HL-60 (cell line): Measurements from ENCODE around the gene RELT.

Experiments used
- DNase-seq, 2 experiments: peaks; one replicate each; pipeline ENCODE4 v3.0.0-alpha.2; 2010 to 2020; ENCODE audit warnings: low read depth in 1 of 2, low spot score in 1 of 2
- H3K27ac ChIP-seq: fragments of 250-450 bp; sonication (Bioruptor Pico); replicated peaks from 2 replicates; pipeline ENCODE4 v1.5.1; 2020; ENCODE audit warnings: mild to moderate bottlenecking, moderate library complexity
- H3K27me3 ChIP-seq: fragments of 250-450 bp; sonication (Bioruptor Pico); 2 replicates; pipeline ENCODE4 v1.5.1; 2021; ENCODE audit warnings: mild to moderate bottlenecking, moderate library complexity; ENCODE audit not compliant: insufficient read depth, poor library complexity, severe bottlenecking
- H3K4me3 ChIP-seq: replicated peaks from 2 replicates; pipeline ENCODE4 v1.5.1; 2011; ENCODE audit warnings: mild to moderate bottlenecking, control low read depth, low read length; ENCODE audit not compliant: insufficient read depth
- GABPA ChIP-seq: IDR thresholded peaks from 2 replicates; pipeline ENCODE4 v1.6.1; 2012; ENCODE audit warnings: low read depth
- POLR2AphosphoS5 ChIP-seq: IDR thresholded peaks from 2 replicates; pipeline ENCODE4 v1.6.1; 2012; ENCODE audit warnings: low read depth
- SPI1 ChIP-seq: IDR thresholded peaks from 2 replicates; pipeline ENCODE4 v1.6.1; 2012; ENCODE audit warnings: low read depth, mild to moderate bottlenecking, borderline replicate concordance
- TF ChIP-seq, protein P1 (sequence below): IDR thresholded peaks from one replicate; pipeline ENCODE4 v1.5.1; 2011; ENCODE audit warnings: low read length, control low read depth, inconsistent platforms; ENCODE audit not compliant: insufficient read depth
- TF ChIP-seq, protein P2 (sequence below): IDR thresholded peaks from 2 replicates; pipeline ENCODE4 v1.6.1; 2012; ENCODE audit warnings: low read depth; ENCODE audit not compliant: insufficient replicate concordance

The RELT gene

DNA sequence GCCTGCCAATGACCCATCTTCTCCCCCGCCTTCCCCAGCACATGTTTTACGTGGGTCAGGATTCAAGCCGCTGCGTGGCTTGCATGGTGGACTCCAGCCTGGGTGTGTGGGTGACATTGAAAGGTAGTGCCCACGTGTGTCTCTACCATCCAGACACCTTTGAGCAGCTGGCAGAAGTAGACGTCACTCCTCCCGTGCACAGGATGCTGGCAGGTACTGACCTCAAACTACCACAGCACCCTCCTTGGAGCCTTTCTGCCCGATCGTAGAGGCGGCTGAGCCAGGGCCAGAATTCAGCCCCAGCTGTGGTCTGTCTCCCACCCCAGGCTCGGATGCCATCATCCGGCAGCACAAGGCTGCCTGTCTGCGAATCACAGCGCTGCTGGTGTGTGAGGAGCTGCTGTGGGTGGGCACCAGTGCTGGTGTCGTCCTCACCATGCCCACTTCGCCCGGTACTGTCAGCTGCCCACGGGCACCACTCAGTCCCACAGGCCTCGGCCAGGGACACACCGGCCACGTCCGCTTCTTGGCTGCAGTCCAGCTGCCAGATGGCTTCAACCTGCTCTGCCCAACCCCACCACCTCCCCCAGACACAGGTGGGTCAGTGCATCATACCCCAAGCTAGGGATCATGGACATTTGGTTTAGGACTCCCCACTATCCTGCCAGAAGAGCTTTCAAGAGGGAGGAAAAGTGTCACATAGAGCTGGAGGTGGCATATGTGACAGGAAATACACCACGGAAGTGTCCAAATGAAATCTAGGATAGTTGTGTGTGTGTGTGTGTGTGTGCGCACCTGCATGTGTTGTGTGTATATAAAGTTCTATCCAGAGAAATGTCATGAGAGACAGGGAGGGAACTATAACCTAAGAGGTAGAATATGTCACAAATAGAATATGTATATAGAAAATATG, 10.6 kb upstream of the RELT start:
- no peak for DNase-seq
- Histone ChIP-seq H3K27me3 (no peaks in the 10 kb centered on the region), H3K4me3 (no peak overlapping the region), H3K27ac (no peak overlapping the region)
- TF ChIP-seq, protein P1, sequence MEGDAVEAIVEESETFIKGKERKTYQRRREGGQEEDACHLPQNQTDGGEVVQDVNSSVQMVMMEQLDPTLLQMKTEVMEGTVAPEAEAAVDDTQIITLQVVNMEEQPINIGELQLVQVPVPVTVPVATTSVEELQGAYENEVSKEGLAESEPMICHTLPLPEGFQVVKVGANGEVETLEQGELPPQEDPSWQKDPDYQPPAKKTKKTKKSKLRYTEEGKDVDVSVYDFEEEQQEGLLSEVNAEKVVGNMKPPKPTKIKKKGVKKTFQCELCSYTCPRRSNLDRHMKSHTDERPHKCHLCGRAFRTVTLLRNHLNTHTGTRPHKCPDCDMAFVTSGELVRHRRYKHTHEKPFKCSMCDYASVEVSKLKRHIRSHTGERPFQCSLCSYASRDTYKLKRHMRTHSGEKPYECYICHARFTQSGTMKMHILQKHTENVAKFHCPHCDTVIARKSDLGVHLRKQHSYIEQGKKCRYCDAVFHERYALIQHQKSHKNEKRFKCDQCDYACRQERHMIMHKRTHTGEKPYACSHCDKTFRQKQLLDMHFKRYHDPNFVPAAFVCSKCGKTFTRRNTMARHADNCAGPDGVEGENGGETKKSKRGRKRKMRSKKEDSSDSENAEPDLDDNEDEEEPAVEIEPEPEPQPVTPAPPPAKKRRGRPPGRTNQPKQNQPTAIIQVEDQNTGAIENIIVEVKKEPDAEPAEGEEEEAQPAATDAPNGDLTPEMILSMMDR = no peak
- TF ChIP-seq, protein P2, sequence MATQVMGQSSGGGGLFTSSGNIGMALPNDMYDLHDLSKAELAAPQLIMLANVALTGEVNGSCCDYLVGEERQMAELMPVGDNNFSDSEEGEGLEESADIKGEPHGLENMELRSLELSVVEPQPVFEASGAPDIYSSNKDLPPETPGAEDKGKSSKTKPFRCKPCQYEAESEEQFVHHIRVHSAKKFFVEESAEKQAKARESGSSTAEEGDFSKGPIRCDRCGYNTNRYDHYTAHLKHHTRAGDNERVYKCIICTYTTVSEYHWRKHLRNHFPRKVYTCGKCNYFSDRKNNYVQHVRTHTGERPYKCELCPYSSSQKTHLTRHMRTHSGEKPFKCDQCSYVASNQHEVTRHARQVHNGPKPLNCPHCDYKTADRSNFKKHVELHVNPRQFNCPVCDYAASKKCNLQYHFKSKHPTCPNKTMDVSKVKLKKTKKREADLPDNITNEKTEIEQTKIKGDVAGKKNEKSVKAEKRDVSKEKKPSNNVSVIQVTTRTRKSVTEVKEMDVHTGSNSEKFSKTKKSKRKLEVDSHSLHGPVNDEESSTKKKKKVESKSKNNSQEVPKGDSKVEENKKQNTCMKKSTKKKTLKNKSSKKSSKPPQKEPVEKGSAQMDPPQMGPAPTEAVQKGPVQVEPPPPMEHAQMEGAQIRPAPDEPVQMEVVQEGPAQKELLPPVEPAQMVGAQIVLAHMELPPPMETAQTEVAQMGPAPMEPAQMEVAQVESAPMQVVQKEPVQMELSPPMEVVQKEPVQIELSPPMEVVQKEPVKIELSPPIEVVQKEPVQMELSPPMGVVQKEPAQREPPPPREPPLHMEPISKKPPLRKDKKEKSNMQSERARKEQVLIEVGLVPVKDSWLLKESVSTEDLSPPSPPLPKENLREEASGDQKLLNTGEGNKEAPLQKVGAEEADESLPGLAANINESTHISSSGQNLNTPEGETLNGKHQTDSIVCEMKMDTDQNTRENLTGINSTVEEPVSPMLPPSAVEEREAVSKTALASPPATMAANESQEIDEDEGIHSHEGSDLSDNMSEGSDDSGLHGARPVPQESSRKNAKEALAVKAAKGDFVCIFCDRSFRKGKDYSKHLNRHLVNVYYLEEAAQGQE = no peak
- TF ChIP-seq POLR2AphosphoS5 (no peak), GABPA (no peak), SPI1 (no peak)

DNA sequence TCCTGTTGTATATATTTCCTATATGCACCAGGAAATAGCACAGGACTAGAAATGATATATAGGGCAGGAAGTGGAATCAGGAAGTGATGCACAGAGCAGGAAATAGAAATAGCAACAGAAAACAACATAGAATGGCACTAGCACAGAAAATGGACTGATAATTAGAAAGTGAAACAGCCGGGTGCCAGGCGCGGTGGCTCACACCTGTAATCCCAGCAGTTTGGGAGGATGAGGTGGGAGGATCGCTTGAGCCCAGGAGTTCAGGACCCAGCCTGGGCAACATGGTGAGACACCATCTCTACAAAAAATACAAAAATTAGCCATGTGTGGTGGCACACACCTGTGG, 10.0 kb upstream of the RELT start:
- H3K4me3 ChIP-seq = no peak overlapping the region
- H3K27ac ChIP-seq = no peak overlapping the region
- H3K27me3 ChIP-seq = no peaks in the 10 kb centered on the region
- no peak for DNase-seq
- TF ChIP-seq, protein P1 = no peak
- TF ChIP-seq SPI1 = peak; percentile 52; the same call in 1 of the 2 replicates

DNA sequence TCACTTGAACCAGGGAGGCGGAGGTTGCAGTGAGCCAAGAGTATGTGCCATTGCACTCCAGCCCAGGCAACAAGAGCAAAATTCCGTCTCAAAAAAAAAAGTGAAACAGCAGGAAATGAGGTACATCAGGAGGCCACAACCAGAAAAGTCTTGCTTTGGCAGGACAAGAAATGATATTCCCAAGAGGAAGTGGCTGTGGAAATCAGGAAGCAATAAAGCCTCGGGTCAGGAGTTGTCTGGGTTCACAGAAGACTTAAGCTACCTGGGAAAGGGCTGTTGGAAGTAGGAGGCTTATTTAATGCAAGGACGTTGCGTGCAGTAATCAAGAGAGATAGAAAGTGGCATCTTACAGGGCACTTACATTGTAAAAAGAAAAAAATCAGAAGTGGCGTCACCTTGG, 9.2 kb upstream of the RELT start:
- no peak overlapping the region for H3K4me3 ChIP-seq
- no peak overlapping the region for H3K27ac ChIP-seq
- TF ChIP-seq POLR2AphosphoS5 (no peak), GABPA (no peak), SPI1 (no peak)
- TF ChIP-seq, protein P1 = no peak
- TF ChIP-seq, protein P2 = no peak
- no peaks in the 10 kb centered on the region for H3K27me3 ChIP-seq
- no peak for DNase-seq
